ENCODE results near the gene PCDHB1. TPM values are rescaled to one million over a fixed set of nuclear protein-coding genes. Genes with fewer than 3 reads are reported as not detected.
"Not testable (repeated sequence)": the region's sequence is repeated elsewhere in the genome, so short reads cannot be mapped to it uniquely, and the experiment has no call there.

PCDHB1 gene
- total RNA-seq, 4 donors from 2014 or later = not detected

- intact Hi-C loops (cut with DNase I) = no loop called here
- 15% methylated on average over 29 of the region's 29 CpGs for WGBS
- Histone ChIP-seq H3K36me3 (no peaks in the 10 kb centered on the region), H3K9me3 (peaks cover 0 to 81% (median 75%) of the 10 kb centered on the region in 4 donors), H3K4me1 (no peaks in the 10 kb centered on the region), H3K4me3 (peak within 1 kb of the TSS; percentile 32 to 48 (median 34)), H3K27me3 (peaks cover 0 to 50% (median 0%) of the 10 kb centered on the region in 4 donors), H3K27ac (replicated peaks in 1 of 4) (no peak within 1 kb of the TSS)
- TF ChIP-seq POLR2A (IDR thresholded peaks at IDR 0.05; ENCODE audit: low read depth) (no peak), POLR2AphosphoS5 (IDR thresholded peaks at IDR 0.05) (no peak), CTCF (IDR thresholded peaks at IDR 0.05) (peak; percentile 16 to 29 (median 20)), EP300 (IDR thresholded peaks at IDR 0.05) (no peak)
- DNase-seq (ENCODE audit: extremely low spot score) = no peak
Observed at GRCh38 chr5:141094481-141095262, 43.5 kb downstream of the PCDHB1 start, which contains the start of gene PCDHB2. Gene PCDHB2, plus strand, starts transcription at chr5:141094615. Its CDS starts 176 bp downstream, at chr5:141094791.

GRCh38 chr5:141095263-141095641, 44.1 kb downstream of the PCDHB1 start:
- DNase-seq (ENCODE audit: extremely low spot score) = no peak
- 46% methylated on average over 12 of the region's 12 CpGs for WGBS
- intact Hi-C loops (cut with DNase I) = no loop called here
- Histone ChIP-seq H3K36me3 (no peaks in the 10 kb centered on the region), H3K4me3 (peak overlapping the region in 3 of 4 donors; percentile 32 to 48 (median 32)), H3K27ac (replicated peaks in 1 of 4) (no peak overlapping the region), H3K27me3 (peaks cover 0 to 56% (median 0%) of the 10 kb centered on the region in 4 donors), H3K9me3 (peaks cover 0 to 82% (median 75%) of the 10 kb centered on the region in 4 donors), H3K4me1 (no peaks in the 10 kb centered on the region)
- TF ChIP-seq POLR2AphosphoS5 (IDR thresholded peaks at IDR 0.05) (no peak), EP300 (IDR thresholded peaks at IDR 0.05) (no peak), CTCF (IDR thresholded peaks at IDR 0.05) (no peak), POLR2A (IDR thresholded peaks at IDR 0.05; ENCODE audit: low read depth) (no peak)

GRCh38 chr5:141096181-141096580, 45.0 kb downstream of the PCDHB1 start:
- 32% methylated on average over 18 of the region's 46 CpGs for WGBS
- peaks cover 0 to 83% (median 80%) of the 10 kb centered on the region in 4 donors for H3K9me3 ChIP-seq
- H3K27ac ChIP-seq (replicated peaks in 1 of 4); intact Hi-C loops (cut with DNase I); H3K4me1 ChIP-seq; H3K4me3 ChIP-seq; DNase-seq (ENCODE audit: extremely low spot score); H3K36me3 ChIP-seq: not testable (repeated sequence)
- peaks cover 0 to 65% (median 0%) of the 10 kb centered on the region in 4 donors for H3K27me3 ChIP-seq

- intact Hi-C loops (cut with DNase I); H3K4me3 ChIP-seq; H3K4me1 ChIP-seq; H3K27ac ChIP-seq (replicated peaks in 1 of 4); H3K36me3 ChIP-seq; DNase-seq (ENCODE audit: extremely low spot score): not testable (repeated sequence)
- Histone ChIP-seq H3K27me3 (peaks cover 0 to 69% (median 0%) of the 10 kb centered on the region in 4 donors), H3K9me3 (peaks cover 0 to 85% (median 82%) of the 10 kb centered on the region in 4 donors)
- 37% methylated on average over 13 of the region's 38 CpGs for WGBS
Observed at GRCh38 chr5:141096586-141096985, 45.4 kb downstream of the PCDHB1 start.

GRCh38 chr5:141100243-141100805, 49.1 kb downstream of the PCDHB1 start, which contains the start of gene PCDHB3:
Gene PCDHB3, plus strand, starts transcription at chr5:141100473. Its CDS starts 177 bp downstream, at chr5:141100650.
- TF ChIP-seq CTCF (IDR thresholded peaks at IDR 0.05) (peak; percentile 10 to 19 (median 15)), POLR2AphosphoS5 (IDR thresholded peaks at IDR 0.05) (no peak)
- DNase-seq (ENCODE audit: extremely low spot score) = no peak
- WGBS = 11% methylated on average over 19 of the region's 19 CpGs
- no peaks in the 10 kb centered on the region for H3K36me3 ChIP-seq
- peaks cover 0 to 57% (median 0%) of the 10 kb centered on the region in 4 donors for H3K27me3 ChIP-seq
- intact Hi-C loops (cut with DNase I) = no loop called here
- H3K27ac ChIP-seq (replicated peaks in 1 of 4) = peak within 1 kb of the TSS in 2 of 4 donors; percentile 3 to 42
- H3K9me3 ChIP-seq = peaks cover 0 to 69% (median 61%) of the 10 kb centered on the region in 4 donors
- no peaks in the 10 kb centered on the region for H3K4me1 ChIP-seq
- peak within 1 kb of the TSS; percentile 7 to 39 (median 28) for H3K4me3 ChIP-seq
